ENCODE results near the gene NAV2.

Gene NAV2

DNA sequence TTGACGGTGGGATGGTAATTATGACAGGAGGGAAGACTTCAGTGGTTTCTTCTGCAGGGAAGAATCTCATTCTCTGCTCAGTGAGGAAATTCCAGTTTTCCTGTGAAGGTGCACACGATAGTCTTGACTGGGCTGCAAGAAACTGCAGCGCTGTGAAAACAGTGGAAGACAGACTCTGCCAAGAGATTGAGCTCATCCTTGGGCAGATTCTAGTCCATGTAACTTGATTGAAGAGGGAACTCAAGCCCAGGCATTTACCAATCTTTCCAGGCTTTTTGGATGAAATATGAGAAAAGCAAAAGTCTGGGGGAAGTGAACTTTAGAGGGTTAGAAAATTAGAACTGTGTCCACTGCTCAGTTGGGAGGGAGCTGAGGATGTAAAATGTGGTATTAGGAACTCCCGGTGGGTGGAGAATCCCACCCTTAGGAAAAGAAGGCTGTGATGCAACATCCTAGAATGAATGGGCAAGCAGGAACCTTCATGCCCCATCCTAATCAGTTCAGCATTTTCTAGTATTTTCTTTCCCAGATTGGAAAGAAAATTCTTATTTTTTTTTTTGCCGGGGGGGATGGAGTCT, 235.0 kb downstream of the NAV2 start:
- Histone ChIP-seq H3K4me3 (ENCODE audit: low read depth in 1 of 2, low read length in 2 of 2) (no peak overlapping the region), H3K36me3 (ENCODE audit: insufficient read depth, low read length) (no peaks in the 10 kb centered on the region), H3K79me2 (ENCODE audit: insufficient read depth, low read length) (no peaks in the 10 kb centered on the region), H4K20me1 (ENCODE audit: insufficient read depth, low read length) (no peaks in the 10 kb centered on the region), H3K9ac (ENCODE audit: low read depth, low read length) (no peak overlapping the region), H3K27ac (ENCODE audit: low read length) (no peak overlapping the region), H3K4me2 (ENCODE audit: insufficient read depth, low read length) (no peak overlapping the region), H2AFZ (ENCODE audit: low read depth, low read length) (no peak overlapping the region), H3K4me1 (ENCODE audit: insufficient read depth, low read length) (no peaks in the 10 kb centered on the region), H3K27me3 (ENCODE audit: insufficient read depth, low read length, poor library complexity) (peaks cover 16% of the 10 kb centered on the region), H3K9me3 (ENCODE audit: insufficient read depth, low read length, severe bottlenecking) (no peaks in the 10 kb centered on the region)
- DNase-seq (no peak), ATAC-seq (ENCODE audit: insufficient read depth, low read depth) (no peak)
- TF ChIP-seq, protein P1, sequence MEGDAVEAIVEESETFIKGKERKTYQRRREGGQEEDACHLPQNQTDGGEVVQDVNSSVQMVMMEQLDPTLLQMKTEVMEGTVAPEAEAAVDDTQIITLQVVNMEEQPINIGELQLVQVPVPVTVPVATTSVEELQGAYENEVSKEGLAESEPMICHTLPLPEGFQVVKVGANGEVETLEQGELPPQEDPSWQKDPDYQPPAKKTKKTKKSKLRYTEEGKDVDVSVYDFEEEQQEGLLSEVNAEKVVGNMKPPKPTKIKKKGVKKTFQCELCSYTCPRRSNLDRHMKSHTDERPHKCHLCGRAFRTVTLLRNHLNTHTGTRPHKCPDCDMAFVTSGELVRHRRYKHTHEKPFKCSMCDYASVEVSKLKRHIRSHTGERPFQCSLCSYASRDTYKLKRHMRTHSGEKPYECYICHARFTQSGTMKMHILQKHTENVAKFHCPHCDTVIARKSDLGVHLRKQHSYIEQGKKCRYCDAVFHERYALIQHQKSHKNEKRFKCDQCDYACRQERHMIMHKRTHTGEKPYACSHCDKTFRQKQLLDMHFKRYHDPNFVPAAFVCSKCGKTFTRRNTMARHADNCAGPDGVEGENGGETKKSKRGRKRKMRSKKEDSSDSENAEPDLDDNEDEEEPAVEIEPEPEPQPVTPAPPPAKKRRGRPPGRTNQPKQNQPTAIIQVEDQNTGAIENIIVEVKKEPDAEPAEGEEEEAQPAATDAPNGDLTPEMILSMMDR (IDR thresholded peaks at IDR 0.05; ENCODE audit: borderline replicate concordance, extremely low read depth, low read length, poor library complexity, severe bottlenecking), result no peak
- TF ChIP-seq EZH2 (IDR thresholded peaks at IDR 0.05; ENCODE audit: borderline replicate concordance, low read depth, low read length, severe bottlenecking), result no peak

DNA sequence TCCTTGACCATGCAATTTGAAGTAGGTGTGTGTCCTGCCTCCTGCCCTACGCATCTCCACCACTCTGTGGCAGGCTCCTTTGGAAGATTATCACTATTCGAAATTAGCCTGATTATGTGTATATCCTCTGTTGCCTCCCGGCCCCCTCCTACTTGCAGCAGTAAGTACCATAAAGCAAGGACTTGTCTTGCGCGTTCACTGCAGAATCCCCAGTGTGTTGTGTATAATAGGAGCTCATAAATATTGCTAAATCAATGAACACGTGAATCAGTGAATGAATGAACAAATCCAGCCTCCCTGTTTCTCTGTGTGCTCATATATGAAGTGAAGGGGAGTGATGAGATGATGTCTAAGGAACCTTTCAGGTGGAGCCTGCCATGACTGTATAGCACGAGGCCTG, 237.0 kb downstream of the NAV2 start:
- Histone ChIP-seq H3K4me3 (ENCODE audit: low read depth in 1 of 2, low read length in 2 of 2) (no peak overlapping the region), H3K9ac (ENCODE audit: low read depth, low read length) (no peak overlapping the region), H4K20me1 (ENCODE audit: insufficient read depth, low read length) (no peaks in the 10 kb centered on the region), H3K4me1 (ENCODE audit: insufficient read depth, low read length) (no peaks in the 10 kb centered on the region), H3K4me2 (ENCODE audit: insufficient read depth, low read length) (no peak overlapping the region), H3K27ac (ENCODE audit: low read length) (no peak overlapping the region), H3K9me3 (ENCODE audit: insufficient read depth, low read length, severe bottlenecking) (no peaks in the 10 kb centered on the region), H3K36me3 (ENCODE audit: insufficient read depth, low read length) (no peaks in the 10 kb centered on the region), H3K79me2 (ENCODE audit: insufficient read depth, low read length) (no peaks in the 10 kb centered on the region), H2AFZ (ENCODE audit: low read depth, low read length) (no peak overlapping the region), H3K27me3 (ENCODE audit: insufficient read depth, low read length, poor library complexity) (peaks cover 23% of the 10 kb centered on the region)
- no peak for TF ChIP-seq EZH2 (IDR thresholded peaks at IDR 0.05; ENCODE audit: borderline replicate concordance, low read depth, low read length, severe bottlenecking)
- TF ChIP-seq, protein P1 (IDR thresholded peaks at IDR 0.05; ENCODE audit: borderline replicate concordance, extremely low read depth, low read length, poor library complexity, severe bottlenecking), result no peak
- DNase-seq, result no peak
- ATAC-seq (ENCODE audit: insufficient read depth, low read depth), result no peak

DNA sequence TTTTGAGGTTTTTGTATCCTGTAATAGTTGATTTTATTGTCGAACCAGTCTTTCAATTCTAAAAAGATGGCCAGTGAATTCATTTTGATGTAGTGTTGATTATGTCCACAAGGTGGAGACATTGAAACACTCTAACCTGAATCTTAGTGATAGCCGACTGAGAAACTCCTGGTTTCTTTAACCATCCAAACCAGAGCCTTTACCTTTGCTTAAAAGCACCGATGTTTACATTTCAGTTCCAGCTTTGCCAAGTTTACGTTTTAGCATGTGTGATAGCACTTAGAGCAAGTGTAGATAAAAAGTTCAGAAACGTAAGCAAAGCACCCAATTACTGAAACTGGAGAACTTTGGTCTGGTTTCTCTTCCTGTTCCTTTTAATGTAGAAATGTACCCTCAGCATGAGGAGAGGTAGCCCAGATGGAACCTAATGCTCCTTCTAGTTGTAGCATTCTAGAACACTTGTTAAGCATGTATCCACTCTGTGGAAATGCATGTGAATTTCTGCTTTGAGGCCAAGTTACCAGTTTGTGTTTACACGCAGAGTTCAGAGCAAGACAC, 239.0 kb downstream of the NAV2 start:
- no peaks in the 10 kb centered on the region for H3K79me2 ChIP-seq (ENCODE audit: insufficient read depth, low read length)
- no peak overlapping the region for H2AFZ ChIP-seq (ENCODE audit: low read depth, low read length)
- ATAC-seq (ENCODE audit: insufficient read depth, low read depth) (peak; percentile 45; the same call in 1 of the 3 replicates), DNase-seq (no peak)
- no peak overlapping the region for H3K27ac ChIP-seq (ENCODE audit: low read length)
- no peaks in the 10 kb centered on the region for H3K4me1 ChIP-seq (ENCODE audit: insufficient read depth, low read length)
- H3K27me3 ChIP-seq (ENCODE audit: insufficient read depth, low read length, poor library complexity), result peaks cover 23% of the 10 kb centered on the region
- TF ChIP-seq, protein P1 (IDR thresholded peaks at IDR 0.05; ENCODE audit: borderline replicate concordance, extremely low read depth, low read length, poor library complexity, severe bottlenecking), result peak; percentile 74
- peak; percentile 75 for TF ChIP-seq EZH2 (IDR thresholded peaks at IDR 0.05; ENCODE audit: borderline replicate concordance, low read depth, low read length, severe bottlenecking)
- no peaks in the 10 kb centered on the region for H3K36me3 ChIP-seq (ENCODE audit: insufficient read depth, low read length)
- no peak overlapping the region for H3K4me3 ChIP-seq (ENCODE audit: low read depth in 1 of 2, low read length in 2 of 2)
- no peak overlapping the region for H3K4me2 ChIP-seq (ENCODE audit: insufficient read depth, low read length)
- H3K9me3 ChIP-seq (ENCODE audit: insufficient read depth, low read length, severe bottlenecking), result no peaks in the 10 kb centered on the region
- H3K9ac ChIP-seq (ENCODE audit: low read depth, low read length), result no peak overlapping the region
- H4K20me1 ChIP-seq (ENCODE audit: insufficient read depth, low read length), result no peaks in the 10 kb centered on the region

Measured in DND-41 (cell line).